Measurements from ENCODE around the gene PLXNA2. TPM values are rescaled to one million over a fixed set of nuclear protein-coding genes. Genes with fewer than 3 reads are reported as not detected.

PLXNA2 gene
- total and polyA plus RNA-seq, 7 donors = 2.4 to 16.1 (median 6.4) TPM

GRCh38 chr1:208003241-208003640 lies 240.9 kb downstream of the PLXNA2 start:
- H3K27me3 ChIP-seq = no peaks in the 10 kb centered on the region
- H3K4me1 ChIP-seq = no peaks in the 10 kb centered on the region
- no peak for DNase-seq
- H3K9me3 ChIP-seq = no peaks in the 10 kb centered on the region
- H3K4me3 ChIP-seq = no peak overlapping the region
- TF ChIP-seq EP300 (IDR thresholded peaks at IDR 0.05) (no peak), POLR2AphosphoS5 (IDR thresholded peaks at IDR 0.05) (no peak), CTCF (IDR thresholded peaks at IDR 0.05) (no peak), POLR2A (IDR thresholded peaks at IDR 0.05) (no peak)
- H3K27ac ChIP-seq = no peak overlapping the region
- WGBS, 2 donors = 91% methylated on average over 7 of the region's 7 CpGs
- no peaks in the 10 kb centered on the region for H3K36me3 ChIP-seq
- intact Hi-C loops (cut with DNase I) = no loop called here

GRCh38 chr1:208002672-208003071 lies 241.5 kb downstream of the PLXNA2 start:
- WGBS, 2 donors = 91% methylated on average over 8 of the region's 8 CpGs
- TF ChIP-seq CTCF (IDR thresholded peaks at IDR 0.05) = no peak

GRCh38 chr1:208002078-208002477 lies 242.1 kb downstream of the PLXNA2 start:
- no peak overlapping the region for H3K27ac ChIP-seq
- DNase-seq = no peak
- no peak overlapping the region for H3K4me3 ChIP-seq
- peaks cover 0 to 4% (median 2%) of the 10 kb centered on the region in 4 donors for H3K4me1 ChIP-seq
- WGBS, 2 donors = 95 to 97% methylated on average over 6 of the region's 6 CpGs
- no peaks in the 10 kb centered on the region for H3K36me3 ChIP-seq
- no peak for TF ChIP-seq POLR2AphosphoS5 (IDR thresholded peaks at IDR 0.05)
- intact Hi-C loops (cut with DNase I) = no loop called here
- H3K9me3 ChIP-seq = no peaks in the 10 kb centered on the region
- no peaks in the 10 kb centered on the region for H3K27me3 ChIP-seq

More at GRCh38 chr1:208002672-208003071, 241.5 kb downstream of the PLXNA2 start:
- Histone ChIP-seq H3K4me1 (peaks cover 0 to 1% (median under 1%) of the 10 kb centered on the region in 4 donors), H3K27me3 (no peaks in the 10 kb centered on the region), H3K9me3 (no peaks in the 10 kb centered on the region), H3K27ac (no peak overlapping the region), H3K4me3 (no peak overlapping the region), H3K36me3 (no peaks in the 10 kb centered on the region)
- no peak for DNase-seq
- intact Hi-C loops (cut with DNase I) = no loop called here

- H3K27ac ChIP-seq = no peak overlapping the region
Observed at GRCh38 chr1:208000504-208000903, 243.7 kb downstream of the PLXNA2 start.

DNA sequence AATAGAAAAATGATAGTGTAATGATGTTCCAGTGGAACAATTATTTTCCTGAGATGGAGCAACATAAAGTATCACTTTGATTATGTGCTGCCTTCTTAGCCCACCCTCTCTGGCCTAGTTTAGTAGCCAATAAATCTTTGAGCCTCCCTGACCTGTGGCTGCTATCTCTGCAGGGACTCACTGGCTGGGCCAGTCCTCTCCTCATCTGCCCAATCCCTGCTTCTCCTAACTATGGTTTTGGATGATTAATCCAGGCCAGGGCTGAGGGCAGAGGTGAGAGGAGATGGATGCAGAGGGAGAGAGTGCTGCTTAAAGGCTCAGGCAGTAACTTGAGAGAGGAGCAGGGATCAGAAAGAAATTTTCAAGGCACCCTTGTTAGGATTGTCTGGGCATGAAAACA lies 244.2 kb downstream of the PLXNA2 start:
- intact Hi-C loops (cut with DNase I) = no loop called here
- no peak for TF ChIP-seq POLR2A (IDR thresholded peaks at IDR 0.05)

More at GRCh38 chr1:208000504-208000903, 243.7 kb downstream of the PLXNA2 start:
- H3K27me3 ChIP-seq = no peaks in the 10 kb centered on the region
- no peak overlapping the region for H3K4me3 ChIP-seq
- 30 to 69% methylated on average over 4 of the region's 4 CpGs for WGBS, 2 donors
- intact Hi-C loops (cut with DNase I) = no loop called here
- no peaks in the 10 kb centered on the region for H3K9me3 ChIP-seq
- DNase-seq = no peak
- H3K36me3 ChIP-seq = no peaks in the 10 kb centered on the region
- TF ChIP-seq CTCF (IDR thresholded peaks at IDR 0.05) (no peak), POLR2A (IDR thresholded peaks at IDR 0.05) (no peak), POLR2AphosphoS5 (IDR thresholded peaks at IDR 0.05) (no peak), EP300 (IDR thresholded peaks at IDR 0.05) (no peak)
- peaks cover 0 to 4% (median 2%) of the 10 kb centered on the region in 4 donors for H3K4me1 ChIP-seq

GRCh38 chr1:207999274-207999915 lies 244.8 kb downstream of the PLXNA2 start:
- TF ChIP-seq POLR2AphosphoS5 (IDR thresholded peaks at IDR 0.05) = no peak
- TF ChIP-seq POLR2A (IDR thresholded peaks at IDR 0.05) = no peak
- no peak for TF ChIP-seq EP300 (IDR thresholded peaks at IDR 0.05)
- TF ChIP-seq CTCF (IDR thresholded peaks at IDR 0.05) = no peak
- H3K4me3 ChIP-seq = no peak overlapping the region
- 82 to 85% methylated on average over 3 of the region's 3 CpGs for WGBS, 2 donors
- no peaks in the 10 kb centered on the region for H3K9me3 ChIP-seq
- no peaks in the 10 kb centered on the region for H3K36me3 ChIP-seq
- no peak for DNase-seq
- no peaks in the 10 kb centered on the region for H3K27me3 ChIP-seq
- intact Hi-C loops (cut with DNase I) = no loop called here
- H3K4me1 ChIP-seq = peaks cover 0 to 4% (median 2%) of the 10 kb centered on the region in 4 donors
- no peak overlapping the region for H3K27ac ChIP-seq

More for the DNA sequence above, 244.2 kb downstream of the PLXNA2 start:
- Histone ChIP-seq H3K36me3 (no peaks in the 10 kb centered on the region), H3K9me3 (no peaks in the 10 kb centered on the region), H3K27me3 (no peaks in the 10 kb centered on the region), H3K4me1 (peaks cover 0 to 4% (median 2%) of the 10 kb centered on the region in 4 donors), H3K27ac (no peak overlapping the region), H3K4me3 (no peak overlapping the region)
- DNase-seq = no peak
